Liver (tissue), 9 donors: ENCODE results near the gene MYBPH. TPM values are rescaled to one million over a fixed set of nuclear protein-coding genes. Genes with fewer than 3 reads are reported as not detected.

Experiments
- DNase-seq: peaks from one replicate; pipeline ENCODE4 v3.0.0-alpha.2; 2017; ENCODE audit warnings: low spot score
- H3K27ac ChIP-seq, 2 donors: one replicate each; pipeline ENCODE4 v1.7.0; 2013; ENCODE audit warnings: inconsistent platforms in 2 of 2, low read length in 2 of 2, control low read depth in 1 of 2, low read depth in 1 of 2, mild to moderate bottlenecking in 1 of 2
- H3K27me3 ChIP-seq, 4 donors: one replicate each; pipeline versions ENCODE4 v1.6.1 to v1.7.0; 2013; ENCODE audit warnings: low read length in 3 of 4, inconsistent platforms in 1 of 4, mild to moderate bottlenecking in 1 of 4, moderate library complexity in 1 of 4; ENCODE audit not compliant: control insufficient read depth in 4 of 4, insufficient read depth in 4 of 4
- H3K36me3 ChIP-seq, 4 donors: one replicate each; pipeline versions ENCODE4 v1.6.1 to v1.7.0; 2013; ENCODE audit warnings: low read length in 3 of 4, mild to moderate bottlenecking in 3 of 4, low read depth in 1 of 4, moderate library complexity in 1 of 4; ENCODE audit not compliant: control insufficient read depth in 4 of 4, insufficient read depth in 3 of 4
- H3K4me1 ChIP-seq, 4 donors: one replicate each; pipeline versions ENCODE4 v1.6.1 to v1.7.0; 2013; ENCODE audit warnings: low read length in 3 of 4, mild to moderate bottlenecking in 3 of 4, moderate library complexity in 1 of 4; ENCODE audit not compliant: control insufficient read depth in 4 of 4, insufficient read depth in 4 of 4
- H3K4me3 ChIP-seq, 3 donors: one replicate each; pipeline versions ENCODE4 v1.6.1 to v1.7.0; 2013; ENCODE audit warnings: low read length in 3 of 3, control low read depth in 1 of 3, low read depth in 1 of 3, mild to moderate bottlenecking in 1 of 3
- H3K9ac ChIP-seq, 2 donors: one replicate each; pipeline ENCODE4 v1.7.0; 2013; ENCODE audit warnings: low read length in 2 of 2, mild to moderate bottlenecking in 2 of 2, moderate library complexity in 2 of 2, control low read depth in 1 of 2, low read depth in 1 of 2
- H3K9me3 ChIP-seq, 4 donors: one replicate each; pipeline versions ENCODE4 v1.6.1 to v1.7.0; 2013; ENCODE audit warnings: low read length in 3 of 4; ENCODE audit not compliant: control insufficient read depth in 4 of 4
- ATF3 ChIP-seq: IDR thresholded peaks from 2 replicates; pipeline ENCODE4 v1.6.1; 2016; ENCODE audit warnings: antibody characterized with exemption
- CTCF ChIP-seq: fragments of 150-350 bp; IDR thresholded peaks from 2 replicates; pipeline ENCODE4 v1.5.1; 2017; ENCODE audit warnings: improper control_type of control experiment, low read depth, low read length; ENCODE audit not compliant: missing input control
- EGR1 ChIP-seq, 2 donors: IDR thresholded peaks; 2 replicates each; pipeline ENCODE4 v1.6.1; 2016 to 2018; ENCODE audit warnings: antibody characterized with exemption in 2 of 2, low read depth in 2 of 2
- FOXA1 ChIP-seq: IDR thresholded peaks from 2 replicates; pipeline ENCODE4 v1.6.1; 2016; ENCODE audit warnings: antibody characterized with exemption
- GABPA ChIP-seq, 2 donors: IDR thresholded peaks in 1 of 2; conservative IDR thresholded peaks in 1 of 2; 2 replicates each; pipeline ENCODE4 v1.6.1; 2016; ENCODE audit warnings: antibody characterized with exemption in 2 of 2, mild to moderate bottlenecking in 1 of 2, moderate library complexity in 1 of 2
- HNF4A ChIP-seq, 2 donors: conservative IDR thresholded peaks; 2 replicates each; pipeline ENCODE4 v1.6.1; 2016; ENCODE audit warnings: antibody characterized with exemption in 2 of 2, mild to moderate bottlenecking in 2 of 2
- JUND ChIP-seq, 2 donors: IDR thresholded peaks; 2 replicates each; pipeline ENCODE4 v1.6.1; 2016; ENCODE audit warnings: antibody characterized with exemption in 2 of 2
- MAX ChIP-seq: IDR thresholded peaks from 2 replicates; pipeline ENCODE4 v1.6.1; 2016; ENCODE audit warnings: antibody characterized with exemption
- NR2F2 ChIP-seq: IDR thresholded peaks from 2 replicates; pipeline ENCODE4 v1.6.1; 2016; ENCODE audit warnings: antibody characterized with exemption
- RAD21 ChIP-seq, 2 donors: IDR thresholded peaks; 2 replicates each; pipeline ENCODE4 v1.6.1; 2016; ENCODE audit warnings: antibody characterized with exemption in 2 of 2, mild to moderate bottlenecking in 2 of 2
- REST ChIP-seq: IDR thresholded peaks from 2 replicates; pipeline ENCODE4 v1.6.1; 2016; ENCODE audit warnings: antibody characterized with exemption, mild to moderate bottlenecking
- RXRA ChIP-seq, 2 donors: IDR thresholded peaks; 2 replicates each; pipeline ENCODE4 v1.6.1; 2017 to 2018; ENCODE audit warnings: antibody characterized with exemption in 2 of 2, mild to moderate bottlenecking in 1 of 2
- SP1 ChIP-seq: IDR thresholded peaks from 2 replicates; pipeline ENCODE4 v1.6.1; 2018; ENCODE audit warnings: antibody characterized with exemption, mild to moderate bottlenecking
- TAF1 ChIP-seq: conservative IDR thresholded peaks from 2 replicates; pipeline ENCODE4 v1.6.1; 2016; ENCODE audit warnings: antibody characterized with exemption, mild to moderate bottlenecking
- YY1 ChIP-seq: IDR thresholded peaks from 2 replicates; pipeline ENCODE4 v1.6.1; 2016; ENCODE audit warnings: antibody characterized with exemption, mild to moderate bottlenecking
- WGBS: extraction: QIAGEN DNeasy Blood & Tissue Kit; methylation state at CpG from one replicate; pipeline ENCODE4 v1.1.7; 2013; 5-methylcytosine and 5-hydroxymethylcytosine counted together
- polyA plus RNA-seq, 2 donors: library from polyadenylated mRNA; stranded (reverse) in 1 of 2; unstranded in 1 of 2; fragments of 200-250 nt in 1 of 2; fragments of >200 nt in 1 of 2; fragmentation: Nextera tagmentation in 1 of 2; extraction: Ambion mirVana in 1 of 2; gene quantifications; one replicate each; pipeline versions ENCODE4 v1.2.1 to v1.2.3, GENCODE V29; 2013 to 2015
- total RNA-seq, 2 donors: library from RNA; depleted of rRNA; stranded (reverse); fragments of >200 nt; gene quantifications; one replicate each; pipeline ENCODE4 v1.2.3, GENCODE V29; 2014
- donor health status: healthy.
- donor health status: healthy.
- donor health status: healthy.
- donor health status: healthy.
- donor health status: healthy.

Gene MYBPH
- total and polyA plus RNA-seq, 4 donors = 0.09 TPM; not detected in 3

GRCh38 chr1:203201516-203202205 lies 26.0 kb upstream of the MYBPH start:
- Histone ChIP-seq H3K36me3 (no peaks in the 10 kb centered on the region), H3K27me3 (no peaks in the 10 kb centered on the region), H3K27ac (no peak overlapping the region), H3K4me1 (peaks cover 0 to 17% (median 8%) of the 10 kb centered on the region in 4 donors), H3K4me3 (no peak overlapping the region), H3K9ac (no peak overlapping the region), H3K9me3 (no peaks in the 10 kb centered on the region)
- DNase-seq = no peak
- WGBS = 86% methylated on average over 10 of the region's 10 CpGs
- TF ChIP-seq YY1 (no peak), TAF1 (no peak), EGR1 (IDR thresholded peaks at IDR 0.05; ENCODE audit: low read depth in 2 of 2) (no peak), HNF4A (conservative IDR thresholded peaks at IDR 0.05) (no peak), CTCF (no peak), MAX (no peak), GABPA (IDR thresholded peaks at IDR 0.05 in 1 of 2, conservative IDR thresholded peaks at IDR 0.05 in 1 of 2) (no peak), ATF3 (no peak), NR2F2 (no peak), FOXA1 (no peak), RXRA (IDR thresholded peaks at IDR 0.05) (no peak), RAD21 (IDR thresholded peaks at IDR 0.05) (no peak)

GRCh38 chr1:203200916-203201315 lies 25.3 kb upstream of the MYBPH start:
- Histone ChIP-seq H3K27me3 (no peaks in the 10 kb centered on the region), H3K4me3 (no peak overlapping the region), H3K36me3 (no peaks in the 10 kb centered on the region), H3K27ac (no peak overlapping the region), H3K9me3 (no peaks in the 10 kb centered on the region), H3K4me1 (peaks cover 0 to 17% (median 8%) of the 10 kb centered on the region in 4 donors), H3K9ac (no peak overlapping the region)
- TF ChIP-seq JUND (IDR thresholded peaks at IDR 0.05) (no peak), RAD21 (IDR thresholded peaks at IDR 0.05) (no peak), CTCF (no peak), GABPA (IDR thresholded peaks at IDR 0.05 in 1 of 2, conservative IDR thresholded peaks at IDR 0.05 in 1 of 2) (no peak), MAX (no peak), REST (no peak), SP1 (no peak), NR2F2 (no peak)
- no peak for DNase-seq
- WGBS = 86% methylated on average over 1 of the region's 1 CpG
